GM19324 (cell line): ENCODE results near the gene TOX2.

Source experiments
- ATAC-seq: cut with Tn5 transposase; IDR thresholded peaks from one replicate; pipeline ENCODE4 v1.9.1; 2021; ENCODE audit warnings: mild to moderate bottlenecking, moderate library complexity; ENCODE audit not compliant: unreplicated experiment, low FRiP score

The TOX2 gene

DNA sequence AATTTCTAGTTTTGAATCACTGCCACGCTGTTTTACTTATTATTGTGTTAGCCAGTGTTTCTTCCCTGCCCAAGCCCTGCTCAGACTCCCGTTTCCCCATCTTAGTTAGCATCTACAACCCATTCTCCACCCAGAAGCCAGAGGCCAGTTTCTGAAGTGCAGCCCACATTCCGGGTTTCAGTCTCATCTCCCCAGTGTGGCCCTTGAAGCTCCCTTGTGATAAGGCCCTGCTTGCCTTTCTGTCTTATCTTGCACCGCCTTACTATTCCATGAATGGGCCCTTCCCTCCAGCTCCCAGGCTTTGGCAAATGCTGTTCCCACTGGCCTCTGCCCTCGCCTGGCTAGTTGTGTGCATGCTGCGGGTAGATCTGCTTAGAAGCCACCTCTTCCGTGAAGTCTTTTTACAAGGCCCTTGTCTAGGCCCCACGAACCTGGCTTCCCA lies 41.1 kb downstream of the TOX2 start:
- no peak for ATAC-seq

DNA sequence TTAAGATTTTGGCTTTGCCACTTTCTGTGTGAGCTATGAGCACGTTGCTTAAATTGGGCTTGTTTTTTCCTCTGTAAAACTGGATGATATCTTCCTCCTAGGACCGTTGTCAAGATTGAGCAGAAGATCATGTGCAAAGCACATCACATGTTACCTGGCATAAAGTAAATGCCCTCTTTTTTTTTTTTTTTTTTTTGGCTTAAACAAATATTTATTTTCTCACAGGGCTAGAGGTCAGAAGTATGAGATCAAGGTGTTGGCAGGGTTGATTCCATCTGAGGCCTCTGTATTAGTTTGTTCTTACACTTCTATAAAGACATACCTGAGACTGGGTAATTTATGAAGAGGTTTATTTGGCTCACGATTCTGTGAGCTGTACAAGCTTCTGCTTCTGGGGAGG lies 42.7 kb downstream of the TOX2 start:
- ATAC-seq, result no peak

DNA sequence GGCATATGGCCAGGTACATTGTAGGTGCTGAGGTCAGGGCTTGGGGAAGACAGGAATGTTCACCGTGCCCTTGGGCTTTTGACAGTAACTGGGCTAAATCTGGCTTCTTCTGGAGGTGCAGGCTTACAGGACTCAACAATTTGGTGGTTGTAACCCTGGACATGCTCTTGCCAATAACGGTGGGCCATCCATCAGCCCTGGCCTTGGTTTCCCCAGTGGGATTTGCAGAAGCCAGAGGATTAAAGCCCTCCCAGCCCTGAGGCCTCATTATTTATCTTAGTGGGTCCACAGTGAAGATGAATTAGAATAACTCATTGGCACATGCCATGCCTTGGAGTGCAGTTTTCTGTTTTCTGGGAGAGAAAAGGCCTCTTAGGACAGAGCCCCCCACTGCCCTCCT lies 44.0 kb downstream of the TOX2 start:
- ATAC-seq, result no peak

DNA sequence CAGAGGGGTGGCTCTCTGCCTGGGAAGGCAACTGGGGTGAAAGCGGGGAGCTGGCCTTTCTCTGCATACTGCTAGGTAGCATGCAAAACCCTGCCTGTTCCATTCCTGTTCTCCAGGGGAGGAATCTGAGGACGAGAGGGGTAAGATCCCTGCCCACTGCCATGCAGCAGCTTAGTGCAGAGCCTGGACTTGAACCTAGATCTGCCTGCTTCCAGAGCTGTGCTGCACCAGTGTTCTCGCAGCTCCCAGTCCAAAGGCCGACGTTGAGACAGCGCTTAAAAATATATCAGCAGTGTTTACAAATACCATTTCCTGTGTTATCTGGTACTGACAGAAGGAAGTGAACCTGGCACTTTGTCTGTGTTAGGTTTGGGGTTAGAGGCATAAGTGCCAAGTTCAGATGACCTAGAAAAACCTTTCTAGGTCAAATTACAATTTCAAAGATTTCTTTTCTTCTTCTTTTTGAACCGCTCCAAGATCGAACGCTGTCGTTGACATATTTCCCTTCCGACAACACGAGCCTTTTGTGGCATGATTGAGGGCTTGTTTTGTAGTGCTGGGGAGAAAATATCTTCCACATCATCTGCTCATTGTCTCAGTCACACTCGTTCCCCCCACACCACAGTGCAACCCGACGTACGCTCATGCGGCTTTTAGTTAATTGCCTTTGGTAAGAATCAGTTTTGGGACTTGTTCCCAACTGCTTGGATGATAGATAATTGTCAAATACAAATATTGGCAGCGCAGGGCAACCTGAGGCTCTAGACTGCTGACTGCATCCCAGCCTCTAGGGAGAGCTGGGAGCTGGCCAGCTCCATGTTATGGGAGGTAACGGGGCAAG lies 44.6 kb downstream of the TOX2 start:
- ATAC-seq, result no peak

DNA sequence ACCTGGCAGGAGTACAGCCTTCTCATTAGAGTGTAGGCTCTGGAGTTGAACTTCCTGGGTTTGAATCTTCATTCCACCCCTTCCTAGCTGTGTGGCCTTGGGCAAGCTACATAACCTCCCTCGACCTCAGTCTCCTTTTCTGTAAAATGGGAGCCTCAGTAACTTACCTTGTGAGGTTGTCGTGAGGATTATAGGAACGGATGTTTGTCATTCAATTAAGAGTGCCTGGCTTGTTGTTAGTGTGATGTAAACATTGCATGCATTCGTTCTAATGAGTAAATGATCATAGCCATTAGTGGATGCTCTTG lies 45.2 kb downstream of the TOX2 start:
- no peak for ATAC-seq

DNA sequence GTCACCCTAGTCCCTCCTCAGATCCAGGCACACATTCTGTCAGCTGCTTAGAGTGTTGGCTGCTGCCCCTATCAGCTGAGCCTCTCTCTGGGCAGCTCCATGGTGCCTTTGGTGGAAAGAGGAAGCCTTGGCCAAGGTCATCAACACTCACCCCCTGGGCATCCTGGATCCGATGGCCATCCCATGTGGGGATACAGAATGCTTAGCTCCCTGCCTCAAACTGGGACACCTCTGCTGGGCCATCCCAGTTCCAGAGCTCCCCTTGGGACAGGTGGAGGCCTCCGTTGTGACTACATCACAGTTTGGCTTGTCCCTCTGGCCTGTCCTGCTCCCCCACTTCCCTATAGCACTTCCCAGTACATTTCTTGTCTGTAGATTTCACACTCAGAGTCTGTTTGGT lies 45.6 kb downstream of the TOX2 start:
- ATAC-seq, result no peak

DNA sequence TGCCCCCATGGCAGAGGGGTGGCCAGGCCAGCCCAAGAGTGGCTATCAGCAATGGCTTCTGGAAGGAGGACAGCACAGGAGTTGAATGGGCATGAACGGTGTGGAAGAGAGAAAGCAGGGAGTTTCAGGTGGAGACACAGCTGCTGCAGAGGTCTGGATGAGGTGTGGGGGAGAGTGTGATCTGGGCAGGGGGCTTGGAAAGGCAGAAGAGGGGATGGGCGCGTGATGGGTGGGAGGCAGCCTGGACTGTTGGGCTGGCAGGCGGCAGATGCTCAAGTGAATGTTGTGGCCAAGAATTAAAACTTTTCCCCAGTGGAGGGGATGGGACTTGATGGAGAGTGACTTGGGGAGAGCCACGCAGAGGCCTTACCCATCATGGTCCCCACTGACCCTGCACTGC lies 46.5 kb downstream of the TOX2 start:
- ATAC-seq, result no peak

DNA sequence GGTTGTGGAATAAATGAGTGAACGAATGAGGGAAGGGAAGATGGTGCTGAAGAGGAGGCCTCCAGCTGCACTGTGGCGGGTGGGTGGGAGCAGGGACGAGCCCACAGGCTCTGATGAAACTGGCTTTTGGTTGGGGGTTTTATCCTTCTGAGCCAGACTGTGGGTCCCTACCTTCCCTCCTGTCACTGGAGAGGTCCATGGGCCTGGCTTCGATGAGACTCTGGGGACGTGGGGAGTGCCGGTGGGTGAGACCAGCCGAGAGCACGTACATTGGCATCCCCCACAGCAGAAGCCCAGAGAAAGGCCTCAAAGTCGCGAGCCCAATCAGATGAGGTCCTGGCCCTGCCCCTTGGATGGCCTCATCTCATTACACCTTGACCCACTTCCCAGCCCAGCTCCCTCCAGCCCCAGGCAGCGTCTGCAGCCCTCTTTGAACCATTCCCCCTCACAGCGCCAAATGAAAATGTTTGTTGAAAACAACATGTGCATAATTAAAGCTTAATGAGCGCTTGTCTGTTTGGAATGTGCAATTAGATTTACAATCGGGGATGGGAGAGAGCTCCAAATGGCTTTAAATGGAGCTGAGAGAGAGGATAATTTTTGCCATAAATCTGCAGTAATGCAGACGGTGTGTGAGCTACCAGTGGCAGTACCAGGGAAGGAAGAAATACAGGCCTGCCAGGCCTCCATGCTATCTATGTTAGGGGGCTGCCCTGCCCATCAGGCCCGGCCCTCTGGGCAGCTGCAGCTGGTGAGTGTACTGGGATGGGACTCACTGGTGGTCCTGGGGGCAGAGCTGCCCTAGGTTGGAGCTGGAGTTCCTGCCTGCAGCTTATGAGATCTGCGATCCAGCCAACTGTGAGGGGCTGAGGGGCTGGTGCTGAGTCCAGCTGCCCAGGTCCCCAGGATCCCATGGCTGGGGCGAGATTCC lies 47.2 kb downstream of the TOX2 start:
- no peak for ATAC-seq

DNA sequence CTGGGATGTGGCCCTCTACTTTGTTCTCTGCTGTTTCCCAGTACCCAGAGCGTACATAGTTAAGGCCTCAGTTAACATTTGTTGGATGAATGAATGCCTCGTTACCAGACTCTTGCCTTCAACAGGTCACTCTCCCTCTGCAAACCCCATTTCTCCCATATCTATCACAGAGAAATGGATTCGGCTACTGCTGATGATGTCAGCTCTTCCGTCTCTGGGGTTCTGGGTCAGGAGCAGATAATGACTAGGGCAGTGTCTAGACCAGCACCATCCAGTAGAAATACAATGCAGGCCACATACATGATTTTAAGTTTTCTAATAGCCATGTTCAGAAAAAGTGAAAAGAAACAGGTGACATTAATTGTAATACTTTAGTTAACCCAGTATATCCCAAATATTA lies 47.9 kb downstream of the TOX2 start:
- no peak for ATAC-seq

DNA sequence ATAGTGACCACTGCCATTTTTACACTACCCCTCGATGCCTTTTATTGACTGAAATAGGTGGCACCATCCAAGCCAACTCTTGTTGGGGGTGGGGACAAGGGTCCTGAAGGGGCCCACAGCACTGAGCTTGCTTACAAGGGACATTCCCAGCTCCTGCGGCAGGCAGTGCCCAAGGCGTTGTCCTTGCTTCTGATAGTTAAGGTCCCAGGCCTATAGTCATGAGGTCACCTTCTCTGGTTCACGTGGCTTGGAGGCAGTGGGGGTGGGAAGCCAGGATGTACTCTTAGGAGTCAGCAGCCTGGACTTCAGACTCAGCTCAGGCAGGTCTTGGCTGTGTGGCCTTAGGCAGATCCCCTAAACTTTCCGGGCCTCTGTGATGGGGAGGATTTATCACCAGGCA lies 48.6 kb downstream of the TOX2 start:
- ATAC-seq, result no peak

DNA sequence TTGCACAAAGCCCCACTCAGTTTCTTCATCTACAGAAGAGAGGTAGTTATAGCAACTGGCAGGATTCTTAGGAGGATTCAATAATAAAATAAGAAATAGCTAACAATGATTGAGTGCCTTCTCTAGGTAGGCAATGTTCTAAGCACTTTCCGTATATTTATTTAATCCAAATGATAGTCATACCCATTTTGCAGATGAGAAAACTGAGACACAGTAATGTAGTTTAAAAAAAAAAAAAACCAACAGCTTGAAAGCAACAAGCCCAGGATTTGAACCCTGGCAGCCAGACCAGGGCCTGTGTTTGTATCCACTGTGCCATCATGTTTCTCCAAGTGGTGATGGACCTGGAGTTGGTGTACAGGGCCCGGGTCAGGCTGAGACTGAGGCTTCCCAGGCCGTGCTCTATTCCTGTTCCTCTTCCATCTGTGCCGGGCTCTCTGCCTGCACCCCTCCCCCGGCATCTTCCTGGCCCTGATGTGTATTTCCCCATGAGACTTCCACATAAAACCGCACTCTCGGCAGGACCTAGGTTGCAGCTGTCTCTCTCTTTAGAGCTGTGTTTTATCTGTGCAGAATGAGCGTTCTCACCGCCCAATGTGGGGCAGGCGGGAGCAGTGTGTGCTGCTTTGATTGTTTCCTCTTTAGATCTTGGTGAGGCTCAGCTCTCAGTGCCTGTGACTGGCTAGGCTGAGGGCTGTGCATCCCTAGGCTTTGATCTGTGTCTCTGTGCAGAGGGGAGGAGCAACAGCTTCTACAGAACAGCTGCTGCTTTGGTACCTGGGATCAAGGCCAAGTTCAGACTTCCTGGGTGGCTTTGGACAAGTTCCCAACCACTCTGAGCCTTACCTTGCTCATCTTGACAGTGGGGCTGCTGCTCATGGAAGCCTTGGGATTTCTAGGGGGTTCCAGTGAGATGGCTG lies 49.5 kb downstream of the TOX2 start:
- ATAC-seq, result no peak

DNA sequence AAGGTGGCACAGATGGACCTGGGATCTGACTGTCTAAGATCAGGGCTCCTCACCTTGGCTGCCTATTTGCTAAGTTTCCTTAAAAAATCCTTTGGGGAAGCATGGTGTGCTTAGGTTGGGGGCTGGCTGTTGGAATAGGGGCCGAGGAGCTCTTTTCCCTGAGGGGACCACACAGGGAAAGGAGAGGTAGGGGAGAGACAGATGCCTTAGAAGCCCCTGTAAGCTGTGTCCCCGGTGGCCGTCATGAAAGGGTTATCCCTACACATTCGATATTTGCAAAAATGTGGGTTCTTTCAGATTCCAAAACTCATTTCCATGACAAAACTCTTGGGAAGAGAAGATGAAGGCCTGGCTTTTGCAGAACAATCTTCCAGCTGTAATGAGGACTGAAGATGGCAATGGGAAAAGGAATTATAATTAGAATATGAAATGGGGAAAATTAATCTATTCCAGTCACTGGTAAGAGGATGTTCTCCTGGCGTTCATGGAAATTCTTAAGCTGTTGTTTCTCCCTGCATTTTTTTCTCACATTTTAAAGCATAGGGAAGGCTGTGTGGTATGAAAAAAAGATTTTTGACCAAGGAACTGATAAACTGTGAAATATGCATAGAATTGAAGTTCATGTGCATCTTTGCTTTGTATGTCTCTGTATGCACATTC lies 53.8 kb downstream of the TOX2 start:
- no peak for ATAC-seq

DNA sequence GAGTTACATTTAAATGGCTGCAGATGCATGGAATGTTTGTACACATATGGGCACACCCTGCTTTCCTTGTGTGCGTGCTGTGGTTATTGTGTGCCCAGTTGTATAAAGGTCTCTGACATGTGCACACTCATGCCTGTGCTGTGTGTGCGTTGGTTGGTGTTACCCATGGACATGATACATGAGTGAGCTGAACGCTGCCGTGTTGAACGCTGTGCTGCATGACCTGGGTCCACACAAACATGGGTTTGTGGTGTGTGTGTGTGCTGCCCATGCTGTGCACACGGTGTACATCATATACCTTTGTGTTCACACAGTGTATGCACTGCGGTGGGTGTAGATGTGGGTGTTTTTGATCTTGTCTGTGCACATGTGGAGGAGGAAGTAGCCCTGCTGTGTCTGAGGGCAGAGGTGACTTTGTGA lies 54.4 kb downstream of the TOX2 start:
- ATAC-seq, result no peak

DNA sequence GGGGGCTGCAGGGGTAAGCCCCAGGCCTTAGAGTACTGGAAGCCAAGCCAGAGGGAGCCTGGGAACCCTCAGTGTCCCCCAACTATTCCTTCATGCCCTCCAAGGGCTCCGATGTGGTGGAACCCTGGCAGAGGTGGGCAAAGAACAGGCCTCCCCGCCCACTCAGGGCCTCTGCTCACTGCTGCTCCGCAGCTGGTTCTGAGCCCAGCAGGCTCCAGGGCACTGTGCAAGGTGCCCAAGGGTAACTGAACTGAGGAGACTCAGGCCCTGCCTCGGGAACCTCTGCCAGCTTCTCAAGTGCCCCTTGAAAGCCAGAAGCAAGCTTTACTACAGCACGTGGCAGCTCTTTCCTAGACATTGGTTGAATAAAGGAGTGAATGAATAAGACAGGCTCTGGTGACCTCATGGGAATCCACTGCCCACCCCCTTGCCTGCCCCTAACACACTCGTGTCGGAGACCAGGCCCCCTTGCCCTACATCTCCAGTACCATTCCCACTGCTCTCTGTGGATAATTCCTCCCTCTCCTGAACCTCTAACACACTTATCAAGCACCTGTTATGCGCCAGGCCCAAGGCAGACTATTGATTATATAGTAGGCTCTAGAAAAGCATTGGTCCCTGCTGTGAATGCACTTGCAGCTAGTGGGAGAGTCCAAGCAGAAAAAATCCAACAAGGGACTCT lies 55.0 kb downstream of the TOX2 start:
- no peak for ATAC-seq

DNA sequence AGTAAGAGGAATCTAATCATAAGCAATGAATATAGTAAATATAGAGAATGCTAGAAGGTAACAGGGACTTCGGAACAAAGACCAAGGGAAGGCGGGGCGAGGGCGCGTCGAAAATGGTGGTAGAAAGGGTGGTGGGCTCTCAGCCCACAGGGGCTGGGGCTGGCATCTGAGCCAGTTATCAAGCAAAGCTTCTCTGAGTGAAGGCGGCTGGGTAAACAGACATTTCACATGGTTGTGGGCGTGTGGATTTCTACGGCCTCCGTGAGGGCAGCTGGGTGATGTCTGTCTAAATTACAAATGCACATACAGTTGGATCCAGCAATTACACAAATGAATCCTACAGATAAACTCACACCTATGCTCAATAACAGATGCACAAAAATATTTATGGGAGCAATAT lies 56.6 kb downstream of the TOX2 start:
- ATAC-seq, result no peak

DNA sequence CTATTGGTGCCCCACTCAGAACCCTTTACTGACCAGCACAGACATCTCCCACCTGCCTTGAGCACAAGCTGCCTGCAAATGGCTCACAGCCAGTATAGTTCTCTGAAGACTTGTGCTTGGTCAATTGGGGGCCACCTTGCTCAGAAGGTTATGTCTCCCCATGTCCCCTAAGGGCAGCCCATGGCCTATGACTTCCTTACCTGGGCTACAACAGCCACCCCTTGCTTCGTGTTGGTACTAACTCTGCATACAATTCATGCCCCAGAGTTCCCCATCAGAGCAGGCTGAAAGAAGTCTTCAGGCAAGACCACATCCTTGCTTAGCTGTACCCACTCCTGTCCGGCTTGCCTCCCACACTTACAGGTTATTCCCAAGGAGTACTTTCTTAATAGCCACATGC lies 57.4 kb downstream of the TOX2 start:
- no peak for ATAC-seq

DNA sequence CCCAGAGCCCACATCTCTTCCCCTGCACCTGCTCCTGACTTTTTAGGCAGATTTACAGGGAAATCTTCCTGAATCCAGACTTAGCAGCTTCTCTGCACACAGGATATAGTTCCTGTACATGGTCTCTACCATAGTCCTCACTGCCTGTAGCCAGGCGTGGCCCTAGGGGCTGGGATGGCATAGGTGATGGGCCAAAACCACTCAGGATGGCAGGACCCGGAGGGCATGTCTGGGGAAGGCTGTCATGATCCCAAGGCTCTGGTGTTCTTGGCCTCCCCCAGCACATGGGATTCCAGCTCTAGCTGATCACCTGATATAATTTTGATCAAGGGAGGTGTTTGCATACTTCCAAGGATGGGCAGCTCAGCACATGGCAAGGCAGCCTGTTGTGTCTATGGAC lies 58.0 kb downstream of the TOX2 start:
- ATAC-seq, result no peak

DNA sequence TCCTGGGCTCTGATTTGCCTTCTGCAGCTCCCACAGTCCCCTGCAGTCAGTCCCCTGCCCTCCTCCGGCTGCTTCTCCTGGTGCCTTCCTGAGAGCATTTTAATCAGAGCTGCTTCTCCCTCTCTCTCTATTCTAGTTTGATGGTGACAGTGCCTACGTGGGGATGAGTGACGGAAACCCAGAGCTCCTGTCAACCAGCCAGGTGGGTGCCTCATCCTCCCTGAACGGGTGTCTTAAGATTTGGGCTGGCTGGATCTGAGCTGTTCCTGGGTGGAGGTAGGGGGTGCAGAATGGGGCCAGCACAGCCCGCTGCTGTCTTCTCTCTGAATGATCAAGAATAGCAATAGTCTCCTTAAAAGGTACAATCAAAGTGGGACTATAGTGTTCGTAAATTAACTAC lies 58.6 kb downstream of the TOX2 start:
- ATAC-seq, result no peak

DNA sequence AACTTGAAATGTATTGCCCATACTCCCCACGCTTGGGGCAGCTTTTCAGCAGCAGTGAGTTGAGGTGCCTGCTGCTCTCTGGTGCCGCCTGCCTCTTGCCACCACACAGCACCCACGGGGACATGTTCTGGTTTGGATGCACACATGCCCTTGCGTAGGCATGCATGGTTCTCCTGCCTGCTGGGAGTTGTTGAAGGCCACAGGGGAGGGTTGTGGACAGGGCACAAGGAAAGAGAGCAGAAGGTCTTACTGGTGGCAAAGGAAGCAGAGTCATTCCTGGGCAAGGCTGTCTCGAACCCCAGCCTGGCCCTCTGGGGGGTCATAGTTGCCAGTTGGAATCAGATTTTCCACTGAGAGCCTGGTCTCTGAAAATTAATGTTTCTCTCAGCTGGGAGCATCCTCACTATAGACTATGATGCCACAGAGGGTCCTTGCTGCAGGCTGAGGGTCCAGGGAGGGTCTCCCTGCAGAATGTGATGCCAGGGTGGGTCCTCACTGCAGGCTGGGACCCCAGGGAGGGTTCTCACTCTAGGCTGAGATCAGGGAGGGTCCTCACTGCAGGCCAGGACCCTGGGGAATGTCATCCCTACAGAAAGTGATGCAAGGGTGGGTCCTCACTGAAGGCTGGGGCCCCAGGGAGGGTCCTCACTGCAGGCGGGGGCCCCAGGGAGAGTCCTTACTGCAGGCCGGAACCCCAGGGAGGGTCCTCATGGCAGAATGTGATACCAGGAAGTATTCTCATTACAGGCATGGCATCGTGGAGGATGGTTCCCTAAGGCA lies 59.2 kb downstream of the TOX2 start:
- ATAC-seq, result no peak
